GM19455 (cell line): Measurements from ENCODE around the gene PPIP5K2.

Experiments used
- ATAC-seq: cut with Tn5 transposase; IDR thresholded peaks from one replicate; pipeline ENCODE4 v1.9.1; 2021; ENCODE audit not compliant: unreplicated experiment

The PPIP5K2 gene

GRCh38 chr5:103235891-103236290 lies 115.8 kb downstream of the PPIP5K2 start:
- no peak for ATAC-seq

GRCh38 chr5:103237778-103238177 lies 117.7 kb downstream of the PPIP5K2 start:
- ATAC-seq = no peak

- no peak for ATAC-seq
These were observed 123.6 kb downstream of the PPIP5K2 start for GRCh38 chr5:103243665-103244064.

GRCh38 chr5:103244398-103244797 lies 124.3 kb downstream of the PPIP5K2 start:
- ATAC-seq = no peak

GRCh38 chr5:103245761-103246160 lies 125.7 kb downstream of the PPIP5K2 start:
- ATAC-seq = no peak

GRCh38 chr5:103247118-103247517 lies 127.0 kb downstream of the PPIP5K2 start:
- ATAC-seq = no peak

- no peak for ATAC-seq
These were observed 129.0 kb downstream of the PPIP5K2 start for GRCh38 chr5:103249068-103249467.

- no peak for ATAC-seq
These were observed 134.8 kb downstream of the PPIP5K2 start for GRCh38 chr5:103254921-103255320.

- ATAC-seq = no peak
These were observed 135.6 kb downstream of the PPIP5K2 start for GRCh38 chr5:103255691-103256090.

GRCh38 chr5:103256178-103256577 lies 136.1 kb downstream of the PPIP5K2 start:
- no peak for ATAC-seq

- ATAC-seq = peak; percentile 73
These were observed 138.4 kb downstream of the PPIP5K2 start, which contains the start of gene MACIR for GRCh38 chr5:103258368-103258956. Gene MACIR (plus strand): TSS chr5:103258763. CDS start chr5:103275920, 17,157 bp downstream.

- peak; percentile 50 for ATAC-seq
These were observed 139.0 kb downstream of the PPIP5K2 start for GRCh38 chr5:103258957-103259704.

GRCh38 chr5:103259705-103260355 lies 139.7 kb downstream of the PPIP5K2 start:
- ATAC-seq = no peak

GRCh38 chr5:103260951-103261350 lies 140.8 kb downstream of the PPIP5K2 start:
- ATAC-seq = peak; percentile 34
